ENCODE measurements around the gene CRYGC. TPM values are rescaled to one million over a fixed set of nuclear protein-coding genes. Genes with fewer than 3 reads are reported as not detected.

The CRYGC gene
- total and polyA plus RNA-seq, 2 of the 13 experiments (the other 11 are each of a cell fraction or from before 2014, with no cell fraction given): 0.20 to 0.27 TPM

- TF ChIP-seq ZNF512B (CRISPR knock-in tag; IDR thresholded peaks at IDR 0.05; ENCODE audit: borderline replicate concordance) (no peak), THRA (CRISPR knock-in tag; IDR thresholded peaks at IDR 0.05; ENCODE audit: borderline replicate concordance) (no peak), ZNF230 (CRISPR knock-in tag; IDR thresholded peaks at IDR 0.05) (no peak), SP2 (CRISPR knock-in tag; IDR thresholded peaks at IDR 0.05) (no peak), ZFP36L1 (CRISPR knock-in tag; IDR thresholded peaks at IDR 0.05) (no peak), TERF1 (CRISPR knock-in tag; IDR thresholded peaks at IDR 0.05) (no peak), WIZ (CRISPR knock-in tag; IDR thresholded peaks at IDR 0.05) (peak; percentile 78; the same call in 1 of the 2 replicates), SNAPC5 (CRISPR knock-in tag; IDR thresholded peaks at IDR 0.05; ENCODE audit: borderline replicate concordance) (0 out of 2 replicates have a peak, but pooled peaks have one; percentile 52), ZZZ3 (CRISPR knock-in tag; IDR thresholded peaks at IDR 0.05; ENCODE audit: borderline replicate concordance) (no peak), ZNF232 (CRISPR knock-in tag; IDR thresholded peaks at IDR 0.05; ENCODE audit: borderline replicate concordance) (no peak; the same call in 1 of the 2 replicates), NFYB (CRISPR knock-in tag; IDR thresholded peaks at IDR 0.05) (no peak), ZNF768 (CRISPR knock-in tag; IDR thresholded peaks at IDR 0.05) (peak; percentile 57; the same call in 1 of the 2 replicates), ZEB1 (IDR thresholded peaks at IDR 0.05; ENCODE audit: insufficient replicate concordance, low read depth) (no peak), THYN1 (CRISPR knock-in tag; IDR thresholded peaks at IDR 0.05; ENCODE audit: borderline replicate concordance, low read depth) (no peak), HOMEZ (CRISPR knock-in tag; IDR thresholded peaks at IDR 0.05; ENCODE audit: low read depth) (peak; percentile 60; the same call in 1 of the 2 replicates), MXI1 (IDR thresholded peaks at IDR 0.05; ENCODE audit: borderline replicate concordance, low read depth, low read length) (no peak), TFDP1 (CRISPR knock-in tag; IDR thresholded peaks at IDR 0.05; ENCODE audit: borderline replicate concordance) (peak; percentile 39; the same call in 1 of the 2 replicates), IRX3 (CRISPR knock-in tag; IDR thresholded peaks at IDR 0.05; ENCODE audit: borderline replicate concordance, low read depth) (0 out of 2 replicates have a peak, but pooled peaks have one; percentile 6), NFIB (CRISPR knock-in tag; IDR thresholded peaks at IDR 0.05; ENCODE audit: borderline replicate concordance) (no peak)
Measured at GRCh38 chr2:208135794-208136715, 6.4 kb upstream of the CRYGC start (continued).

All from HepG2 (cell line).